ENCODE results near the gene LRRC39. TPM values are rescaled to one million over a fixed set of nuclear protein-coding genes. Genes with fewer than 3 reads are reported as not detected.

Gene LRRC39
- total and polyA plus RNA-seq, 9 donors, result 0.18 to 1.9 (median 0.60) TPM

DNA sequence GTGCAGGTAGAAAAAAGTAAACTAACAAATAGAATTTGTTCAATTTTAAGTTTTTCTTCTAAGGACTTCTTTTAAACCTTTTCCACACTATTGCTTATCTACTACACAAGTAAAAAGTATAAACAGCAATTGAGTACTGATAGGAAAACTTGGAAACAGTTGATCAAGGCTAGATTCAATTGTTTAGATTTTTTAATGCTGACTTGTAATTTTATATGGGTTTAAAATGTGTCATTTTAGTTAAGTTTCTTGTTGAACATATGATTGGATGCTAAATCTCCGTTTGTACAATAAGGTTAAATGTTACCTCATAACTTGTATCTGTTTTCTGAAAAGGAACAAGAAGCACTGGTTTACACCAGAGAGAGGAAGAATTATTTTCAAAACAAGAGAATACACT is 50.8 kb downstream of the LRRC39 start:
- TF ChIP-seq EP300 (IDR thresholded peaks at IDR 0.05) (no peak), POLR2A (IDR thresholded peaks at IDR 0.05) (no peak)
- TF ChIP-seq, protein P1, sequence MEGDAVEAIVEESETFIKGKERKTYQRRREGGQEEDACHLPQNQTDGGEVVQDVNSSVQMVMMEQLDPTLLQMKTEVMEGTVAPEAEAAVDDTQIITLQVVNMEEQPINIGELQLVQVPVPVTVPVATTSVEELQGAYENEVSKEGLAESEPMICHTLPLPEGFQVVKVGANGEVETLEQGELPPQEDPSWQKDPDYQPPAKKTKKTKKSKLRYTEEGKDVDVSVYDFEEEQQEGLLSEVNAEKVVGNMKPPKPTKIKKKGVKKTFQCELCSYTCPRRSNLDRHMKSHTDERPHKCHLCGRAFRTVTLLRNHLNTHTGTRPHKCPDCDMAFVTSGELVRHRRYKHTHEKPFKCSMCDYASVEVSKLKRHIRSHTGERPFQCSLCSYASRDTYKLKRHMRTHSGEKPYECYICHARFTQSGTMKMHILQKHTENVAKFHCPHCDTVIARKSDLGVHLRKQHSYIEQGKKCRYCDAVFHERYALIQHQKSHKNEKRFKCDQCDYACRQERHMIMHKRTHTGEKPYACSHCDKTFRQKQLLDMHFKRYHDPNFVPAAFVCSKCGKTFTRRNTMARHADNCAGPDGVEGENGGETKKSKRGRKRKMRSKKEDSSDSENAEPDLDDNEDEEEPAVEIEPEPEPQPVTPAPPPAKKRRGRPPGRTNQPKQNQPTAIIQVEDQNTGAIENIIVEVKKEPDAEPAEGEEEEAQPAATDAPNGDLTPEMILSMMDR (IDR thresholded peaks at IDR 0.05), result no peak
- H3K27ac ChIP-seq, result no peak overlapping the region
- intact Hi-C loops (cut with DNase I), result no loop called here
- WGBS, 3 donors, result 18 to 37% (median 18%) methylated on average over 1 of the region's 1 CpG
- H3K36me3 ChIP-seq, result no peaks in the 10 kb centered on the region
- peaks cover 2% of the 10 kb centered on the region for H3K4me1 ChIP-seq (ENCODE audit: insufficient read depth)
- DNase-seq, result no peak
- H3K4me3 ChIP-seq, result no peak overlapping the region
- H3K27me3 ChIP-seq, result no peaks in the 10 kb centered on the region
- H3K9me3 ChIP-seq, result no peaks in the 10 kb centered on the region

DNA sequence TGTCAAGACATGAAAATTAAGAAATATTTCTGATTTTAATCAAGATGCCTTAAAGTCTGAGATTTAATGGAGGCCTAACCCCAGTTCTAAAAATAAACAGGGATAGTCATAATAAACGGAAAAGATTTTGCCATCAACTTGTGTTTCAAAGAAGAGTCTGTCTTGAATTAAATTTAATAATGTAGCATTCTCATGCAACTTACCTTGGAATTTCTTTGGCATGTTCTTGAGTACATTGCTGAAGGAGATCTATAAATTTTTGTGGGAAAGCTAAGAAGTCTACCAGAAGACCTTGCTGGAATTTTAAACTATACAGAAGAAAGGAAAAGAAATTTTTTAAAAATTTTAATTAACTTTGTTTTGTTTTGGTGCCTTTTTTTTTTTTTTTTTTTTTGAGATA is 55.9 kb downstream of the LRRC39 start:
- Histone ChIP-seq H3K9me3 (no peaks in the 10 kb centered on the region), H3K4me3 (no peak overlapping the region), H3K4me1 (ENCODE audit: insufficient read depth) (no peaks in the 10 kb centered on the region), H3K27ac (no peak overlapping the region), H3K27me3 (no peaks in the 10 kb centered on the region), H3K36me3 (no peaks in the 10 kb centered on the region)
- intact Hi-C loops (cut with DNase I), result no loop called here
- TF ChIP-seq EP300 (IDR thresholded peaks at IDR 0.05) (no peak), POLR2A (IDR thresholded peaks at IDR 0.05) (no peak)
- TF ChIP-seq, protein P1 (IDR thresholded peaks at IDR 0.05), result no peak
- WGBS, 3 donors, result 84 to 87% (median 85%) methylated on average over 1 of the region's 1 CpG
- DNase-seq, result no peak

DNA sequence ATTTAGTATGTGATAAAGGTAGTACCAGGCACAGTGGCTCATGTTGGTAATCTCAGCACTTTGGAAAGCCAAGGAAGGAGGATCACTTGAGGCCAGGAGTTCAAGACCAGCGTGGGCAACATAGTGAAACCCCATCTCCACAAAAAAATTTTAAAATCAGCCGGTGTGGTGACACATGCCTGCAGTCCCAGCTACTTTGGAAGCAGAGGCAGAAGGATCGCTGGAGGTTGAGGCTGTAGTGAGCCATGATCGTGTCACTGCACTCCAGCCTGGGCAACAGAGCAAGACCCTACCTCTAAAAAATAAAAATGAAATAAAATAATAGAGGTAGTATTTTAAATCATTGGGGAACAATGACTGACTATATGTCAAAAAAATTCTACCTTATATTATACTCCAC is 62.5 kb downstream of the LRRC39 start:
- Histone ChIP-seq H3K27me3 (no peaks in the 10 kb centered on the region), H3K4me1 (ENCODE audit: insufficient read depth) (no peaks in the 10 kb centered on the region), H3K9me3 (no peaks in the 10 kb centered on the region), H3K36me3 (no peaks in the 10 kb centered on the region), H3K27ac (no peak overlapping the region), H3K4me3 (no peak overlapping the region)
- WGBS, 3 donors, result 97 to 98% (median 97%) methylated on average over 4 of the region's 4 CpGs
- DNase-seq, result no peak
- intact Hi-C loops (cut with DNase I), result no loop called here
- TF ChIP-seq, protein P1 (IDR thresholded peaks at IDR 0.05), result no peak

DNA sequence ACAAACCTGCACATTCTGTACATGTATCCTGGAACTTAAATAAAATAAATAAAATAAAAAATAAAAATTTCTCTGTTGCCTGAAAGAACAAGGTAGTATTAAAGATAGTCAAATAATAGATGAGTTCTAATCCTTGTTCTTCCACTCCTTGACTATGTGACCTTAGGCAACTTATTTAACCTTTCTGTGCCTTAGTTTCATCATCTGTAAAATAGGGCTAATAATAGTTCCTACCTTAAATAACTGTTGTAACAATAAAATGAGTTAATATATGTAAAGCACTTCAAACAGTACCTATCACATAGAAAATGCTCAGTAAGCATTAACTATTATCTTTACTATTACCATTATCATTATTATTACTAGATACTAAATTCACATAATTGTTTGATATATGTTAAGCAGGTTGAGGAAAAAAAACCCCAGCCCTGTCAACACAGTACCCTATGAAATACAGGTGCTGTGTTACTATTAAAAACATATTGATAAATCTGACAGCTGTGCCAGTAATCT is 68.4 kb downstream of the LRRC39 start:
- intact Hi-C loops (cut with DNase I), result no loop called here
- TF ChIP-seq POLR2A (IDR thresholded peaks at IDR 0.05), result no peak

DNA sequence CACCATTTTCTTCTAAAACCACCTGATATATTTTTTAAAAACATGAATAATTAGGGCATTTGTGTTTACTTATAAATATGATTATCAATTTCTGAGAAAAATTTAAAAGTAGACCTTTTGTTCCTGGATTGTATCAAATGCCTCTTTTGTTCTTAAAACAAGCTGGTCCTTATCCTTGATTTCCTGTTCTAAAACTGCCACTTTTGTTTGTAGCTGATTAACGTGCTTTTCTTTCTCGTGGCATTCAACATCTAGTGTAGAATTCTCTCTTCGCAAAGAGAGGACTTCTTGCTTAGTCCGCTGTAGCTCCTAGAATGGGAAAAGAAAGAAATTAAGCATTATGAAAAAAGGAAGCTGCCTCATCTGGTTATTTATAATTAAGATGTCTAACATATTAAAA is 70.4 kb downstream of the LRRC39 start:
- no peak for DNase-seq
- H3K36me3 ChIP-seq, result no peaks in the 10 kb centered on the region
- TF ChIP-seq, protein P1 (IDR thresholded peaks at IDR 0.05), result no peak
- no peak for TF ChIP-seq POLR2A (IDR thresholded peaks at IDR 0.05)
- no peak for TF ChIP-seq EP300 (IDR thresholded peaks at IDR 0.05)

More for the DNA sequence above, 68.4 kb downstream of the LRRC39 start:
- no peak overlapping the region for H3K4me3 ChIP-seq
- no peak overlapping the region for H3K27ac ChIP-seq
- no peak for DNase-seq
- H3K27me3 ChIP-seq, result no peaks in the 10 kb centered on the region
- no peaks in the 10 kb centered on the region for H3K4me1 ChIP-seq (ENCODE audit: insufficient read depth)
- no peaks in the 10 kb centered on the region for H3K36me3 ChIP-seq
- H3K9me3 ChIP-seq, result no peaks in the 10 kb centered on the region

More for the DNA sequence above, 70.4 kb downstream of the LRRC39 start:
- no peak overlapping the region for H3K4me3 ChIP-seq
- intact Hi-C loops (cut with DNase I), result no loop called here
- H3K4me1 ChIP-seq (ENCODE audit: insufficient read depth), result no peaks in the 10 kb centered on the region
- 87 to 90% (median 87%) methylated on average over 4 of the region's 4 CpGs for WGBS, 3 donors
- no peaks in the 10 kb centered on the region for H3K27me3 ChIP-seq
- H3K9me3 ChIP-seq, result no peaks in the 10 kb centered on the region
- no peak overlapping the region for H3K27ac ChIP-seq
